SH-SY5Y (cell line): ENCODE measurements around the gene FAM170A.

ENCODE experiments used
- GATA2 ChIP-seq: IDR thresholded peaks from 2 replicates; pipeline ENCODE4 v1.6.1; 2011; ENCODE audit warnings: mild to moderate bottlenecking, low read depth, low read length
- GATA3 ChIP-seq: IDR thresholded peaks from 2 replicates; pipeline ENCODE4 v1.6.1; 2011; ENCODE audit warnings: low read depth, mild to moderate bottlenecking, low read length, moderate library complexity

DNA sequence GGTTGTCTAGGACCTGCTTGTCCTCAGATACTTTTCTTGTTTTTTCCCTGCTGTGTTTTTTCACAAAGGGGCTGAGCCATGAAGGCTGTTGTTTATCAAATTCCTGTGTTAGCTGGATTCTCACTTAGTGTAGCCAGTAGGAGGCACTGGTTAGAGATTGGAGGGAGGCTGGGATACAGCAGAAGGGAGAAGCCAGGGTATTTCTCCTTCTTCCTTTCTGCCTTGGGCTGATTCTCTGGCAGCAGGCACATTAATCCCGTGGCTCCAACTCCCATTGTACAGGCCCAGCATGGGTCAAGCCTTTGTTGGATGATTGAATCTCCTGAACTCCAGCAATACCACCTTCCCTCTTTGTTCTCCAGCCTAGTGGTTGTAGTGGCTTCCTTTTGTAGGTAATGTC, 46.4 kb upstream of the FAM170A start:
- no peak for TF ChIP-seq GATA2
- TF ChIP-seq GATA3 = no peak
